ENCODE results near the gene C1QTNF1. TPM values are rescaled to one million over a fixed set of nuclear protein-coding genes. Genes with fewer than 3 reads are reported as not detected.

Gene C1QTNF1
- total RNA-seq, 2 donors from 2014 or later, result 14.6 to 16.7 TPM

DNA sequence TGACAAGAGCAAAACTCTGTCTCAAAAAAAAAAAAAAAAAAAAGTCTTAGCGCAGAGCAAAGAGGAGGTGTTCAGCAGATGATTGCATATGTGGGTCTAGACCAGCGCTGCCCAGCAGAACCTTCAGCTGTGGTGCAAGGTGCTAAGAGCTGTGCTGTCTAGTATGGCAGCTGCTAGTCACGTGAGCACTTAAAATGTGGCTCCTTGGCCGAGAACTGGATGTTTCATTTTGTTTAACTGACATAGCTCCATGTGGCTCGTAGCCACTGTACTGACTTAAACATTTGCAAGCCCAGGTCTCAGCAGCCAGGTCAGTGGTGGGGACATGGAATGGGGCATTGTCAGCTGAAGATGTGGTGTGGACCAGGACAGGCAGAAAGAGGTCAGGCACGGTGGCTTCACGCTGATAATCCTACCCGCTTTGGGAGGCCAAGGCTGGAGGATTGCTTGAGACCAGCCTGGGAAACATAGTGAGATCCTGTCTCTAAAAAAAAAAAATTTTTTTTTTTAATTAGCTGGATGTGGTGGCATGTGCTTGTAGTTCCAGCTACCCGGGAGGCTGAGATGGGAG lies 9.2 kb downstream of the C1QTNF1 start:
- intact Hi-C loops (cut with DNase I, micrococcal nuclease), result no loop called here
- peak in 1 of 2 donors; percentile 23 for DNase-seq
- no peak for ATAC-seq

DNA sequence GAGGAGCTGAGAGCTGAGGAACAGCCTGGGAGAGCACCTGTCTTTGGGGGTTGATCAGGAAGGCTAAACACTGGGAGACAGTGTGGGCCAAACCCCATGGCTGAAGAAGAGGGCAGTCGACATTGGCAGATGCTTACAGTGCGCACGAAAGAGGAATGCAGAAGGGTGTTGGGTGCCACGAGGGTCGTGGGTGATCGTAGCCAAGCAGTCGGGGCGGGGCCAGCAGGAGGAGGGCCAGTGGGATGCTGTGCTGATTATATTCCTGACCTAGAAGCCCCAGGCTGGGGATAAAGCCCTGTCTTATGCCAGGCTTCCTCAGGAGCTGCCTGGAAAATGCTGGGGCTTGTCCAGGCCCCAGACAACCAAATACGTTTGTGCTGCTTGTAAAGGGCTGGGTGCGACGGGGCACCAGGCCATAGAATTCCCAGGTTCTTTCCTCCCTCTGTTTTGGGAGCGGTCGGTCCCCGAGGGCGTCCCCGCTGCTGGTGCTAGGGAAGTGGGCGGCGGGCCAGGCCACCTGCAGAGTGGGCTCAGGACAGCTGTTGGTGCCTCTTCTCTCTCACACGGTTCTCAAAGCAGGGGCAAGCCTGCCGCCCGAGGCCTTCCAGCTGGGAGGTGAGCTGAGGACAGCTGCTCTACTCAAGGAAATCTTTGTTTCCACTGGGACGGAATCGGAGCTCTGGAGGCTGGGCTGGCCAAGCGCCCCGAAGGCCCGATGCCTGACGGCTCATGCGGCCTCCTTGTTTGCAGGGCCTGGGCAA lies 10.0 kb downstream of the C1QTNF1 start:
- intact Hi-C loops (cut with DNase I, micrococcal nuclease), result no loop called here
- DNase-seq (peak; percentile 47 to 50), ATAC-seq (peak; percentile 67)

DNA sequence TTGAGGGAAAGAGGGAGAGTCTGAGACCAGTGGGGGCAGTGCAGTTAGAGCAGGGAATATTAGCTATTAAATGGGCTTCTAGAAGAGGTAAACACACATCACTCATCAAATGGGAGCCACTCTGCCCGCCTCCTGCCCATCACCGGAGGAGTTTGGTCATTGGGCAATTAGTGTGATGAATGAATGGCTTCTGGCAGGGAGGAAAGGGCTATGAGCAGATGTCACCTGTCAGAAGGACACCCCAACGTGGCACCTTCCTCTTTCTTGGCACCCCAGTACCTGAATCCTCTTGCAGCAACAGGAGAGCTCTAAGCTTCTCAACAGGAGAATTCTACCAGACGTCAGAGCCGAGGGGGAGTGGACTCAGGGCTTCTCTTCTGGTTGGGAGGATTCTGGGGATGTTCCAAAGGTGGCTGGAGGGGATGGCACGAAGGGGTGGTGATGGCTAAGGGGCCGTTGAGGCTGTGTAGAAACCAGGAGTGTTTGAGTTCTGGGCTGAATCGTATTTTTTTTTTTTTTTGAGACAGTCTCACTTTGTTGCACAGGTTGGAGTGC lies 11.0 kb downstream of the C1QTNF1 start:
- no peak for ATAC-seq

GRCh38 chr17:79035686-79036085 lies 11.7 kb downstream of the C1QTNF1 start:
- no peak for ATAC-seq
- intact Hi-C loops (cut with DNase I, micrococcal nuclease), result no loop called here
- no peak for DNase-seq

More for the DNA sequence above, 11.0 kb downstream of the C1QTNF1 start:
- no peak for DNase-seq
- intact Hi-C loops (cut with DNase I, micrococcal nuclease), result no loop called here

DNA sequence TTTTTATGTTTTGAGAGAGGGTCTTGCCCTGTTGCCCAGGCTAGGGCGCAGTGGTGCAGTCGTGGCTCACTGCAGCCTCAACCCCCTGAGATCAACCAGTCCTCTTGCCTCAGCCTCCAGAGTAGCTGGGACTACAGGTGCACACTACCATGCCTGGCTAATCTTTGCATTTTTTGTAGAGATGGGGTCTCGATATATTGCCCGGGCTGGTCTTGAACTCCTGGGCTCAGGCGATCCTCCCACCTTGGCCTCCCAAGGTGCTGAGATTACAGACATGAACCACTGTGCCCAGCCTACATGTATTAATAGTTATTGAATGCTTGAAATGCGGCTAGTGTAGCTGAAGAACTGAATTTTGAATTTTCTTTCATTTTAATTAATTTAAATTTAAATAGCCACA lies 12.2 kb downstream of the C1QTNF1 start:
- intact Hi-C loops (cut with DNase I, micrococcal nuclease), result no loop called here
- DNase-seq (no peak), ATAC-seq (no peak)

GRCh38 chr17:79036596-79036995 lies 12.6 kb downstream of the C1QTNF1 start:
- ATAC-seq (peak; percentile 62), DNase-seq (no peak)
- intact Hi-C loops (cut with DNase I, micrococcal nuclease), result no loop called here

GRCh38 chr17:79038545-79039135 lies 14.7 kb downstream of the C1QTNF1 start:
- peak in 1 of 2 donors; percentile 31 for DNase-seq
- intact Hi-C loops (cut with DNase I, micrococcal nuclease), result no loop called here
- no peak for ATAC-seq

- DNase-seq (no peak), ATAC-seq (no peak)
Observed at GRCh38 chr17:79039171-79039570, 15.2 kb downstream of the C1QTNF1 start.

GRCh38 chr17:79039886-79040285 lies 15.9 kb downstream of the C1QTNF1 start:
- DNase-seq, result no peak
- ATAC-seq, result no peak
- intact Hi-C loops (cut with DNase I, micrococcal nuclease), result no loop called here

More at GRCh38 chr17:79039171-79039570, 15.2 kb downstream of the C1QTNF1 start:
- intact Hi-C loops (cut with DNase I, micrococcal nuclease), result no loop called here

DNA sequence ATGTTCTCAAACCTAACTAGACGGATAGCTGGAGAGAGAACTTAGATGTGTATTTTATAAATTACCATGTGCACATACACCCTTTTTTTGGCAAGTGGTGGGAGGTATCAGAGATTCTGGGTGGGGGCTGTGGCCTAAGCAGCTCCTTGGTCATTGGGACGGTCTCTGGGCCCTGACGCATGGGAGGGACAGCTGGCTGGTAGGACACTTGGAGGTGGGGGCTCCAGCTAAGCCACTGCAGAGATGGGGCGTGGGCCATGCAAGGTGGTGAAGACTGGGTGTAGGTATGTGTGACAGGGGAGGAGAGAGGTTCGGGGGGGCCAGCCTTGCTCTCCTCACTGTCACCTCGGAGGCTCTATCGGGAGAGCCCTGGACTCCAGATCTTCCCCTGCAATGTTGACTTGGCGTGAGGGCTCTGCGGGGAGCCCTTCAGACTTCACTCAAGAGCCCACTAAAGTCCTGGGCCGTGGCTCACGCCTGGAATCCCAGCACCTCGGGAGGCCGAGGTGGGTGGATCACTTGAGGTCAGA lies 17.1 kb downstream of the C1QTNF1 start:
- DNase-seq (peak in 1 of 2 donors; percentile 20), ATAC-seq (no peak)
- intact Hi-C loops (cut with DNase I, micrococcal nuclease), result no loop called here

GRCh38 chr17:79041723-79042420 lies 17.9 kb downstream of the C1QTNF1 start:
- ATAC-seq (no peak), DNase-seq (no peak)
- intact Hi-C loops (cut with DNase I, micrococcal nuclease), result no loop called here

- ATAC-seq, result peak; percentile 84
- intact Hi-C loops (cut with DNase I, micrococcal nuclease), result no loop called here
- DNase-seq, result peak; percentile 72 to 88
Observed at GRCh38 chr17:79042421-79043190, 18.6 kb downstream of the C1QTNF1 start.

- intact Hi-C loops (cut with DNase I, micrococcal nuclease), result no loop called here
- ATAC-seq, result no peak
- no peak for DNase-seq
Observed at GRCh38 chr17:79043191-79043930, 19.4 kb downstream of the C1QTNF1 start.

GRCh38 chr17:79043931-79044320 lies 20.0 kb downstream of the C1QTNF1 start:
- no peak for ATAC-seq

GRCh38 chr17:79044462-79044861 lies 20.5 kb downstream of the C1QTNF1 start:
- intact Hi-C loops (cut with DNase I, micrococcal nuclease), result no loop called here
- no peak for DNase-seq

More at GRCh38 chr17:79043931-79044320, 20.0 kb downstream of the C1QTNF1 start:
- intact Hi-C loops (cut with DNase I, micrococcal nuclease), result no loop called here
- DNase-seq, result peak in 1 of 2 donors; percentile 21

DNA sequence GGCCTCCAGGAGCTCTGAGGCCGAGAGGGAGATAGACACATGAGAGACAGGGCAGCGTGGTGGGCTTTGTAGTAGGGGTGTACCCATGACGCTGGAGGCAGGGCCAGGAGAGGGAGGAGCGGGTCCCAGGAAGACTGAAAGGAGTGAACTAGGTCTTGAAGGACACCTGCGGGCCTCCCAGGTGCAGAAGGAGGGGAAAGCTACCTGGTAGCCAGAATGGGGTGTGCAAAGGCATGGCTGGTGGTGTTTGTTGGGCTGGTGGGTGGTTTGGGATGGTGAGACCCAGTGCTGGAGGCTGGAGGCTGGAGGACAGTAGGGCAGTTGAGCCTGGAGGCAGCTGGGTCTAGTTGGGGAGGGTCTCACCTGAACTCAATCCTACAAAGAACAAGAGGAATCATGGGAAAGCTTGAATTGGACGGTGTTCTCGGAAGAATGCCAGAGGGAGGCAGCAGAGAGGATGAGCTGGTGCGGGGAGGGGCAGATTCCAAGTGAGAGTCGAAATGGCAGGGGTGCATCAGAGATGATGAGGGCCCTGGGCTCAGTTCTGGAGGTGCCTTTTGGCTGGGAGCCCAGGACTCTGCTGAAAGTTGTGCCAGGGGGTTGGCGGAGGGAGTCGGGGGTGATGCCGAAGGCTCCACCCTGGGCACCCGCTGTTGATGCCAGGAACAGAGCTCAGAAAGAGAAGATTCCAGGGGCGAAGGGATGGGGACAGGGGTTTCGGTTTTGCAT lies 21.2 kb downstream of the C1QTNF1 start:
- ATAC-seq, result no peak
- peak in 1 of 2 donors; percentile 18 for DNase-seq
- intact Hi-C loops (cut with DNase I, micrococcal nuclease), result no loop called here

More at GRCh38 chr17:79044462-79044861, 20.5 kb downstream of the C1QTNF1 start:
- ATAC-seq, result no peak

- intact Hi-C loops (cut with DNase I, micrococcal nuclease), result no loop called here
- peak; percentile 75 for ATAC-seq
- DNase-seq, result peak; percentile 45 to 75
Observed at GRCh38 chr17:79045842-79046196, 21.9 kb downstream of the C1QTNF1 start.

Measured in left colon (tissue), 2 donors.